Activated CD8-positive, alpha-beta memory T cell treated with anti-CD3 and anti-CD28 coated beads, Interleukin-2, amount 50 U/mL, for 48 hours (primary cell): Measurements from ENCODE around the gene NLRP8.
"Not testable (repeated sequence)": the region's sequence is repeated elsewhere in the genome, so short reads cannot be mapped to it uniquely, and the experiment has no call there.

Experiments
- DNase-seq: peaks from one replicate; pipeline ENCODE4 v3.0.0-alpha.2; 2020

Gene NLRP8

GRCh38 chr19:55980415-55980814, 32.8 kb downstream of the NLRP8 start:
- DNase-seq: no peak

GRCh38 chr19:55985254-55985653, 37.6 kb downstream of the NLRP8 start:
- no peak for DNase-seq

- DNase-seq: no peak
These were observed 38.9 kb downstream of the NLRP8 start, which contains the start of gene NLRP5 for GRCh38 chr19:55986487-55986886. Gene NLRP5 (plus strand): TSS chr19:55986775.

GRCh38 chr19:55990831-55991230, 43.2 kb downstream of the NLRP8 start:
- no peak for DNase-seq

GRCh38 chr19:55993492-55993891, 45.9 kb downstream of the NLRP8 start:
- DNase-seq: no peak

GRCh38 chr19:56014765-56015164, 67.1 kb downstream of the NLRP8 start:
- DNase-seq: no peak

- no peak for DNase-seq
These were observed 68.1 kb downstream of the NLRP8 start for GRCh38 chr19:56015756-56016155.

- not testable (repeated sequence) for DNase-seq
These were observed 71.7 kb downstream of the NLRP8 start for GRCh38 chr19:56019325-56019724.

GRCh38 chr19:56020355-56020975, 72.8 kb downstream of the NLRP8 start:
- DNase-seq: not testable (repeated sequence)

- DNase-seq: no peak
These were observed 79.1 kb downstream of the NLRP8 start for GRCh38 chr19:56026769-56027168.
